HTERT RPE-1 (cell line): ENCODE data around the gene MELK.

Source experiments
- in situ Hi-C: fragments of 300-500 bp; cut with MboI; formaldehyde crosslinking; loops from 4 replicates; pipeline ENCODE4 v1.14.3; 2020; ENCODE audit warnings: low sequenced_read_pairs

Gene MELK

DNA sequence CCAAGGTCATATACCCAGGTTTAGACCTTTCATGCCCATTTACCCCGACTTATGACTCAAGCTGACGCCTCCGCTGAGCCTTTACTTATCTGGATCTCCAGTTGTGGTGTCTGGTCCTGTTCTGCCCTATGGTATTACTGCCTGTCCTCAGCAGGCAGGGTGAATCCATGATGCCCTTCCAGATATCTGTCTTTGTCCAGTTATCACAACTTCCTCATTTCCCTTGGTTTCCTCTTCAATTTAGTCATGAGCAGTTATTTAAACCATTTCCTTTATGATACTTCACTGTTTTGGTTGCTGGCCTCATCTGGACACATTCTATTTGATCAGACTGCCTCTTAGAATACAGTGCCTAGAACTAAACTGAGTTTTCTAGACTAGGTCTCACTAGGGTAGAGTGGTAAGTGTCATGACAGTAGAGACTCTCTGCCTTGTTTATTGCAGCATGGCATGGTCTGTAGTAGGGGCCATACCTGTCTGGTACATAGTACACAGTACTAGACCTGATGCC is 93.3 kb downstream of the MELK start:
- in situ Hi-C loops, result no loop called here

DNA sequence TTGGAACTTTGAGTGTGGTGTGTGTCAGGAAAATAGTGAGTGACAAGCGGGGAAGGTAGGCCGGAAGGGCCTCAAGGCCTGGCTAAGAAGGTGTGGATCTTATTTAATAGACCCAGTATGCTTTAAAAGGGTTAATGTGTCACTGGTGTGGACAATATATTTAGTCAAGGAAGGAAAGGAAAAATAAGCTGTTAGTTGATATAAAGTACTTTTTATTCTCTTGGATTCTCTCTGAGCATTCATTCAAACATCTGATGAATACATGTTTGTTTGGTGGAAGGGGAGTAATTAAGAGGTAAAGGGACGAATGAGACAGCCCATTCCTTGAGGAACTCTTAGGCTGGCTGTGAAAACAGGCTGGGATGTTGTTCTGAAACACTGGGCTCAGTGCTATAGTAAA is 98.9 kb downstream of the MELK start:
- in situ Hi-C loops, result no loop called here

DNA sequence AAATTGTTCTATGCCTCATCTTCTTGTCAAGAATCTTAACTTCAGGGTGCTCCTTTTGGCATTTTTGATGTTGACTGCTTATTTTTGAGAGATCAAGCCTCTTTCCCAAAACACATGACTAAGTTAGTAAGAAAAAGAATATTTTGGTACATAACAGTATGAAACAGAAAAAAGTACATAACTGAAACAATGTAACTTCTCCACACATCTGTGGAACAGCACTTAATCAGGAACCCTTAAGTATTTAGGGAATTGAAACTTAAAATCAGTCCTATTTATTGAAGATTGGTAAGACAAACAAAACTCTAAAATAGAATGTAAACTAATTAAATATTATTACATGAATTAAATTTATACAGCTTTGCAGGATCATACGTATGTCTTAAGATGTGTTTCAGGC is 103.4 kb downstream of the MELK start:
- in situ Hi-C loops, result no loop called here

DNA sequence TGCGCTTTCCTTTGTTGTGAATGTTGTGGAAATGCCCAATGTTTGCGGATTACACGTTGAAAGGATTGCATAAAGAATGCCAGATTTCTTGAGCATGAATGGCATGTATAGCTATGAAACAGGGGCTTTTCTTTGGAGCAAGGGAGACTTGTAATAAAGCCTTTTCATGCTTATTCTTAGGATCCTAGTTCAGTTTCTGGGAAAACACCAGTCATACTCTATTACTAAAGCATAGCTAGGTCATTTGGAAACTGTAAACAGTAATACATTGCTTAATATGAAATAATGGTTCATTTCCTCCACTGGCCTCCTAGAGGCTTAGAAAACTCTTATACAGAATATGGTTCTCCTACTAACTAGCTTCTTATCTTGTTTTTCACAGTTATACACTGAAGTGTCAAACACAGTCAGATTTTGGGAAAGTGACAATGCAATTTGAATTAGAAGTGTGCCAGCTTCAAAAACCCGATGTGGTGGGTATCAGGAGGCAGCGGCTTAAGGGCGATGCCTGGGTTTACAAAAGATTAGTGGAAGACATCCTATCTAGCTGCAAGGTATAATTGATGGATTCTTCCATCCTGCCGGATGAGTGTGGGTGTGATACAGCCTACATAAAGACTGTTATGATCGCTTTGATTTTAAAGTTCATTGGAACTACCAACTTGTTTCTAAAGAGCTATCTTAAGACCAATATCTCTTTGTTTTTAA is 104.2 kb downstream of the MELK start:
- in situ Hi-C loops, result no loop called here

DNA sequence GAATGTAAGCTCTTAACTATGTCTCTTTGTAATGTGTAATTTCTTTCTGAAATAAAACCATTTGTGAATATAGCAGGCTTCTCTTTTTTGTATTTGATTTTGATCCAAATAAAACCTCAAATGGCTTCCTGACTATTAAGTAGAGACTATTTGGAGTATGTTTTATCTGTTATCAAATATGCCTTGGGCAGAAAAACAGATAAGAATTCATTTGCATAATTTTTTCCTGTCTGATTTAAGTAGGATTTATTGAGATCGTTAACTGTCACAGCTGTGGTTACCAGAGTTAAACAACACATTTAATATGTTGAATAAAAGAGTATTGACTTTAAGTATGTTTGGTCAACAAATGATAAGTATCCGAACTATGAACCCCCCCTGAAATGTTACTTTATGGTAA is 104.9 kb downstream of the MELK start:
- in situ Hi-C loops, result no loop called here

DNA sequence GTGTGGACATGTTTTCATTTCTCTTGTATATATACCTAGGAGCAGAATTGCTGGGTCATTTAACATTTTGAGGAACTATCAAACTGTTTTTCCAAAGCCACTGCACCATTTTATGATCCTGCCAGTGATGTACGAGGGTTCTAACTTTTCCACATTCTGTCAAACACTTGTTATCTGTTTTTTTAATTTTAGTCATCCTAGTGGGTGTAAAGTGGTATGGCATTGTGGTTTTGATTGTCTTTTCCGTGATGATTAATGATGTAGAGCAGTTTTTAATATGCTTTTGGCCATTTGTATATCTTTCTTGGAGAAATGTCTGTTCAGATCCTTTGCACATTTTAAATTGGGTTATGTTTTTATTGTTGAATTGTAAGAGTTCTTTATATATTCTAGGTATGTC is 107.0 kb downstream of the MELK start:
- in situ Hi-C loops, result no loop called here

DNA sequence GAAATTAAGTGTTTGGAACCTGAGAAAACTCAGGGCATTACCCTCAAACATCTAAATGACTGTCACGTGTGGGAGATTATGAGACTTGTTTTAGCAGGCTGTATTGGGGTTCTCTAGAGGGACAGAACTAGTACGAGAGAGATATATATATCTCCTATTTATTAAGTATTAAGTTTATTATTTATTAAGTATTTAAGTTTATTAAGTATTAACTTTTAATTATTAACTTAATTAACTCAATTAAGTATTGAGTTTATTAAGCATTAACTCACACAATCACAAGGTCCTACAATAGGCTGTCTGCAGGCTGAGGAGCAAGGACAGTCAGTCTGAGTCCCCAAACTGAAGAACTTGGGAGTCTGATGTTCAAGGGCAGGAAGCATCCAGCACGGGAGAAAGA is 113.8 kb downstream of the MELK start:
- in situ Hi-C loops, result no loop called here

DNA sequence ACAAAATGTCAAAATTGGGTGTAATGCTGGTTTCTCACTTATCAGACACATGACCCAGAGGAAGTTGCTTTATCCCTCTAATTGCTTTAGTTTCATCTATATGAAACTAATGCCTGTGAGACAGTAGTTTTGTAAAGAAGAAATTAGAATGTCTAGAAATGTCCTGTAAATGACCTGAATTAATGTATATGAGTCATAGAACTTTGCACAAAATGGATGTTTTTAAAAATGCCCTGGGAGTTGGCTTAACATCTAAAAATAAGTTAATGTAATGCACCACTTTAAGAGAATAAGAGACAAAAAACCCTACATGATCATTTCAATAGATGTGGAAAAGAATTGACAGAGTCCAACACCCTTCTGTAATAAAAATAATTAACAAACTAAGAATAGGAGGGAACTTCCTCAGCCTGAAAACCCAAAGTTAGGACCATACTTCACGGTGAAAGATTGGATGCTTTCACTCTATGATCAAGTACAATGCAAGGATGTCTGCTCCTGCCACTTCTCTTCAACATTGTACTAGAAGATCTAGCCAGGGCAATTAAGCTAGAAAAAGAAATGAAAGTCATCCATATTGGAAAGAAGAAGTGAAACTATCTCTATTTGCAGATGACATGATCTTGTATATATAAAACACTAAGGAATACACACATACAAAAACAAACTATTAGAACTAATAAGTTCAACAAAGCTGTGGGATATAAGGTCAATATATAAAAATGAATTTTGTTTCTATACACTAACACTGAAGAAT is 117.9 kb downstream of the MELK start:
- in situ Hi-C loops, result no loop called here

DNA sequence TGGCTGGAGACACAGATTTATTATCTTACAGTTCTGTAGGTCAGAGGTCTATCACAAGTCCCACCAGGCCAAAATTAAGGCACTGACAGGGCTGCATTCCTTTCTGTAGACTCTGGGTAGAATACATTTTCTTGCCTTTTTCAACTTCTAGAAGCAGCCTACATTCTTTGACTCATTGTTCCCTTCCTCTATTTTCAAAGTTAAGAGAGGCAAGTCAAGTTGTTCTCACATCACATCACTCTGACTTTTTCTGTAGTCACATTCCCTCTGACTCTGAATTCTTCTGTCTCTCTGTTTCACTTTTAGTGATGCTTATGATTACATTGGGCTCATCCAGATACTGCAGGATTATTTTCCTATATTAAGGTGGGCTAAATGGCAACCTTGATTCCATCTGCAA is 119.0 kb downstream of the MELK start:
- in situ Hi-C loops, result no loop called here

DNA sequence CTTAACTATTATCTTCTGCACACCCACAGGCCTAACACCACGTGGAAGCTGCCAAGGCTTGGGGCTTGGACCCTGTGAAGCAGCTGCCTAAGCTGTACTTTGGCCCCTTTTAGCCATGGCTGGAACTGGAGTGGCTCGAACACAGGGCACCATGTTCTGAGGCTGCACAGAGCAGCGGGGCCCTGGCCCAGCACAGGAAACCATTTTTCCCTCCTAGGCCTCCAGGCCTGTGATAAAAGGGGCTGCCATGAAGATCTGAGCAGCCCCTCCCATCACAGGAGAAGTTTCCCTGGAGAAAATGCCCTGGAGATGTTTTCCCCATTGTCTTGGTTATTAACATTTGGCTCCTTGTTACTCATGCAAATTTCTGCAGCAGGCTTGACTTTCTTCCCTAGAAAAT is 126.3 kb downstream of the MELK start:
- in situ Hi-C loops, result no loop called here

DNA sequence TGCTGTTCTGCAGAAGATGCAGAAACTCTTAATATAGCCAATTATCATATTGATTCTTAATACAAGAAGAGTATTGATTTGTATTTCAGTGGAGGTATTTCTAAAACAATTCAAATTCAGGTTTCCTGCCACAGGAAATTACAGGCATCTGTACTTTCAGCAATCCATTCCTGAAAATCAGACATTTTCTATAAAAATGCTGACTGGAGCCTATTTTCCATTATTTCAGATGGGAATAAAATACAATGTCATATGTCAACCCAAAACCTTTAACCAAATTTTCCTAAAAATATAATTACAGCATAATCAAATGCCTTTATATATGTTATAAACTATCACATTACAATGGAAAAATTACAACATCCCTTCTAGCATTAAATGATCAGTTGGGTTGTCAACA is 131.5 kb downstream of the MELK start:
- in situ Hi-C loops, result no loop called here

DNA sequence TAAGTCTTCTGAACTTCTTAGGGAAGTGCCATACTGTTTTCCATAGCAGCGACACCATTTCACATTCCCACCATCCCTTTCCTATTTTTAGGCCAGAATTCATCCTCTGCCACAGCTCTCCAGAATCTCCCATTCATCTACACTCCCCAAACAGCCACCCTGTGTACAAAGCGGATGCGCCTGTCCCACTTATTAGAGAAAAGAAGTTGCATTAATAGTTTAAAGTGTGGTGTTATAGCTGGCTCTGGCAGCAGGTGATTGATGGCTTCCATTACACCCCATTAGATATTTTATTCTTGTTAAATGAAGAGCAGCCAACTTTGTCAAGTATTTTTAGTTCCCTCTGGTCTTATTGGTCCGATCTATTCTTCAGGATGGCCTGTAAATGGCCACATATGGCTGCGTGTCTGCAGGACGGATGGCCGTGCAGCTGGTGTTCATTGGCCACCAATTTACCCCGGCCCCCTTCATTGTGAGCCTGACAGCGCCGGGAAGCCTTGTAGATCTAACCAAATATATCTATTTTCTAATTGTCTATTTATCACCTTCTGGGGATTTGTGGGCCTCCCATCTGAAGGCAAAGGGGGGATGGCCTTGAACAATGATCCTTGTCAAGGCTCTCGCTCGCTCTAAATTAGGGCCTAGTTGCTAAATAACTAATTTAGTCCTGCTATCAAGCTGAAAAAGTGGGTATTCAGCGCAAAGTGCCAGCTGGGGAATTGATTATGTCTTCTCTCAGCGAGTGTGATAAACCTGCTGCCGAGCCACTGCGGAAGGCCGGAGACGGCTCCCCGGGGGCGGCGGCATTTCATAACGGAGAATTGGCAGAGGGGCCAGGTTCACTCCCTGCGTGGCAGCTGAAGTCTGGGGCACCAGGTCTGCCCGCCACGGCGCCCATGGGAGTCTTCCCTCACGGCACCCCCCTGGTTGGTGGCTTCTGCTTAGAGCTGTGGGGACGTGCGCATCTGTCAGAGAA is 141.1 kb downstream of the MELK start:
- in situ Hi-C loops, result no loop called here

DNA sequence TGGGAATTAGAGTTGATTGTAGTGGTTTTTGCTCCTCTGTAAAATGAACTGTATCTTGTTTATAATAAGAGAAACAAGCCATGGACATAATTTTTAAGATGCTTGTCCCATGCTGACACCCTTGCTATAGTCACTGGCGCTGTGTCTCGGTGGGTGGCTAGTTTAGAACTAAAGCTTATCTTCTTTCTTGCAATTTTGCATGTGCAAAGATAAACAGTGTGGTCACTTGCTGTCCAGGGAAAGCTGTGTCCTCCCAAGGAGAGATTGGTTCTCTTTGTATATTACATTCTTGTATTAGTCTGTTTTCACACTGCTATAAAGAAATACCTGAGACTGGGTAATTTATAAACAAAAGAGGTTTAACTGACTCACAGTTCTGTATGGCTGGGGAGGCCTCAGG is 143.8 kb downstream of the MELK start:
- in situ Hi-C loops, result no loop called here

DNA sequence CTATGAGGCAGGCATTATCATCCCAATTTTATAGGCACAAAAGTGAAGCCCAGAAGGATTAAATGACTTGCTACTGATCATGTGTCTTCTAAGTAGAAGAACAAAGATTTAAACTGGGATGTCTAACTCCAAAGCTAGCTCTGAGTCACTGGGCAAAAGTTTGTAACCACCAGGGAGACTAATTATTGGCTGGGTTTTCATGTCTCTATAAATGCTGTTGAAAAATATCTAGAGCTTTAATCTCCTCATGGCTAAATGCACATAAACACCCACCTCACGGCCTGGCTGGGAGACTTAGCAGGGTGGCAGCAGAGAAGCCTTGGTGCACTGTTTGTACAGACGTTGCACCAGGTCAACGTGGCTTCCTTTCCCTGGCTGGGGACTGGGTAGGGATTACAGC is 144.6 kb downstream of the MELK start:
- in situ Hi-C loops, result no loop called here

DNA sequence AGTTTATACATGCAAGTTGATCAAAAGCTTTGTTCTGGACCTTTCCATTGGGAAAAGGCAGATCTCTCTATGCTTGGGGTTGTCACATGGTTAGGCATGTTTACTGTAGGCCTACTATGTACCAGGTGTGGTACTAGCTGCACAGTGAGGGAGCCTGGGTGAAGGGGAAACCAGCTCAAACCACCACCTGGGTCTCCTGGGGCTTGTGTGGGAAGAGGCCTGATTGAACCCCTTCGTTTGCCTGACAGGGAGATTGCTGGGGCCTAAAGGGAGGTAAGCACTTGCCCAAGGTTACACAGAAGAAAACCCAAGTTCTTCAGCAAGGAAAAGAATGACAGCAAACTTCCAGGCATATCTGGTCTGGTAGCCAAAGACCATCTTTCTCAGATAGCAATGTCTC is 145.9 kb downstream of the MELK start:
- in situ Hi-C loops, result no loop called here

DNA sequence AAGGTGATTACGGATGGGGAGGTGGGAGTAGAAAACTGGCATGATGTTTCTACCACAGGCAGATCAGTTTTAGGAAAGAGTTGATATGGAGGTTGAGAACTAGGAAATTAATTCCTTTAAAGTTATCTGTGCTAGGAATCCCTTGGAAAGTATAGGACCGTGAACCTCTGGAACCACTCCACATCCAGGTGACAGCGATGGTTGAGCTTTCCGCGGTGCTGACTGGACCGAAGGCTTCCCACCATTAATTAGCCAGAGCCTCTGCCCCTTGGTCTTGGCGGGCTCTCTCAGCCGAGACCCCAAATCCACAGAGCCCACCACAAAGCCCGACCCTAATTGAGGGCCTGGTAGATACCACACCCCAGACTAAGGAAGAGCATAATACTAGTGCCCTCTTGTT is 147.3 kb downstream of the MELK start:
- in situ Hi-C loops, result no loop called here

DNA sequence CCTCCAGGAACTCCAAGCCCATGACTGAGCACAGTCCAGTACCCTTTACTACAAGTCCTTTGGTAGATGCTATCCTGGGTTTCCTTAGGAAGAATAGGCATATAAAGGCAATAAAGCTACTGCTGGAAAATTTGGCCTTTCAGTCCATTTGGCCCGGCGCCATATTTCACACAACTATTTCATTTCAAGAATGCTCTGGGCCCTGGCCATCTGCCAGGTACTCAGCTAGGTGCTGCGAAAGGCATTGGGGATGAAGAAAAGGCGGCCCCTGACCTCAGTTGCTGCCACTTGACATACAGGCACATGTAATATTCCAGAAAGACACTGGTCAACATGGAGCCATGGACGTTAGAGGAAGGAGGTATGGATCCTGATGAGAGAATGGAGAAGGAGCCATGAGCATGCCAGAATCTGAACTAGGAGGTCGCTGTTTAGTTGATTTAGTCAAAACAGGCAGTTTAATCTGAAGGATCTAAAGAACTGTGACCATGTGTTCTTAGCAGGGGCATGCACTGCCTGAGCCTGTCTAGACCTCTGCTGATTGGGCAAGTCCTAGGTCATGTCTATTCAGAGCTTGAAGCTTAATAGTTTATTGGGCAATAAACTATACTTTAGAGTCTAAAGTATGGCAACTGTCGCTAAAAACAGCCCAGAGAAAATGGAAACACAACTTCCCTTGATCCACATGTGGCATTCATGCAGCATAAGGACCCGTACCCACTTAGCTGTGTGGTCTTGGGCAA is 149.3 kb downstream of the MELK start:
- in situ Hi-C loops, result no loop called here

DNA sequence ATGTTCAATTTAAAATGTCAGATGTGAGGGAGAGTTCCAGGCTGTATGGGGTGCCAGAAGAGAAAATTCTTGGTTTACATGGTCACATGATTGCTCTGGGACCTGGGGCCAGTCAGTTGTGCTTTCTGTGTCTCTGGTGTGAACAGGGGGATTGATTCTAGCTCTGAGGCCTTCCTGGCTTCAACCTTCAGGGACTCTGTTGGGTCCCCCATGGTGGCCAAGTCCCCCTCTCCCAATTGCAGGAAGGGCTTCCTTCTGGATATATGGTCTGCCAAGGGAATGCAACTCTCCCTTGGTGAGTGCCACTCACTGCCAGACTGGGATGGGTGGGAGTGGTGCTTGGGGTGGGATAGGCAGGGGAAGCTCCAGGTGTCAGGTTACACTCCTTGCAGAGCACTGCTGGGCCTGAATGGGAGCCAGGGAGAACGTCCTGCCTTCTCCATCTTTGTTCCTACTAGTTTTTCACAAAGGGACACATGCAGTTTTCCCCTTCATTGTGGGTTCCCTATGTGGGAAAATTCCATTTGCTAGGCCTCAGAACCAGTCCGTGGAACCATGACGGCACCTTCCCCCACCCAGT is 153.2 kb downstream of the MELK start:
- in situ Hi-C loops, result no loop called here
